HG02970 (cell line): ENCODE data around the gene PDGFD.

Experiments
- ATAC-seq: cut with Tn5 transposase; IDR thresholded peaks from one replicate; pipeline ENCODE4 v1.9.1; 2021; ENCODE audit warnings: mild to moderate bottlenecking, moderate library complexity, moderate number of reproducible peaks; ENCODE audit not compliant: unreplicated experiment, low FRiP score

The PDGFD gene

GRCh38 chr11:103970701-103971249 is 193.2 kb downstream of the PDGFD start:
- ATAC-seq: peak; percentile 88

- ATAC-seq: no peak
Measured at GRCh38 chr11:103968685-103969084, 195.3 kb downstream of the PDGFD start.

- no peak for ATAC-seq
Measured at GRCh38 chr11:103967985-103968384, 196.0 kb downstream of the PDGFD start.

- no peak for ATAC-seq
Measured at GRCh38 chr11:103964390-103964789, 199.6 kb downstream of the PDGFD start.

- ATAC-seq: no peak
Measured at GRCh38 chr11:103963648-103964047, 200.3 kb downstream of the PDGFD start.

GRCh38 chr11:103961010-103961409 is 202.9 kb downstream of the PDGFD start:
- ATAC-seq: no peak

- no peak for ATAC-seq
Measured at GRCh38 chr11:103960108-103960507, 203.8 kb downstream of the PDGFD start.

- peak; percentile 98 for ATAC-seq
Measured at GRCh38 chr11:103959279-103959942, 204.5 kb downstream of the PDGFD start.

- ATAC-seq: no peak
Measured at GRCh38 chr11:103958475-103959215, 205.3 kb downstream of the PDGFD start.

GRCh38 chr11:103953797-103954486 is 210.0 kb downstream of the PDGFD start:
- no peak for ATAC-seq

GRCh38 chr11:103949781-103950180 is 214.2 kb downstream of the PDGFD start:
- ATAC-seq: no peak

GRCh38 chr11:103948187-103948763 is 215.7 kb downstream of the PDGFD start:
- no peak for ATAC-seq

- no peak for ATAC-seq
Measured at GRCh38 chr11:103947546-103947919, 216.4 kb downstream of the PDGFD start.

GRCh38 chr11:103946793-103947545 is 217.0 kb downstream of the PDGFD start:
- no peak for ATAC-seq

- ATAC-seq: no peak
Measured at GRCh38 chr11:103944251-103944940, 219.6 kb downstream of the PDGFD start.

- ATAC-seq: no peak
Measured at GRCh38 chr11:103942646-103943045, 221.3 kb downstream of the PDGFD start.

- ATAC-seq: no peak
Measured at GRCh38 chr11:103940551-103940950, 223.4 kb downstream of the PDGFD start.

GRCh38 chr11:103939694-103940093 is 224.3 kb downstream of the PDGFD start:
- ATAC-seq: no peak

GRCh38 chr11:103936059-103936458 is 227.9 kb downstream of the PDGFD start:
- no peak for ATAC-seq

GRCh38 chr11:103935219-103935618 is 228.7 kb downstream of the PDGFD start:
- no peak for ATAC-seq
